ENCODE data around the gene OPRM1.
"Not testable (repeated sequence)": the region's sequence is repeated elsewhere in the genome, so short reads cannot be mapped to it uniquely, and the experiment has no call there.

- not testable (repeated sequence) for TF ChIP-seq CTCF, POLR2A, EP300, POLR2AphosphoS5 (IDR thresholded peaks at IDR 0.05)
Measured at GRCh38 chr6:154241061-154241460, 202.0 kb downstream of the OPRM1 start.
